SU-DHL-6 (cell line): ENCODE data around the gene ST7L.

ENCODE experiments used
- H2AFZ ChIP-seq: fragments of 200-600 bp; sonication (generic); 2 replicates; pipeline ENCODE4 v1.6.1; 2014; ENCODE audit warnings: low read depth, mild to moderate bottlenecking, moderate library complexity, mixed read lengths, antibody characterized with exemption, low read length; ENCODE audit not compliant: severe bottlenecking
- H3F3A ChIP-seq: fragments of 200-600 bp; shearing (Covaris generic); 2 replicates; pipeline ENCODE4 v1.6.0; 2016; ENCODE audit warnings: antibody characterized with exemption, mild to moderate bottlenecking; ENCODE audit not compliant: insufficient read depth
- H3K27ac ChIP-seq: fragments of 200-600 bp; sonication (generic); 2 replicates; pipeline ENCODE4 v1.5.1; 2016; ENCODE audit warnings: low read depth, mild to moderate bottlenecking, low read length, moderate library complexity, mixed read lengths
- H3K27me3 ChIP-seq: fragments of 200-600 bp; sonication (generic), shearing (Covaris generic); 2 replicates; pipeline ENCODE4 v1.6.0; 2014; ENCODE audit warnings: mild to moderate bottlenecking, low read length
- H3K36me3 ChIP-seq: fragments of 200-600 bp; sonication (generic); 2 replicates; pipeline ENCODE4 v1.6.1; 2014; ENCODE audit warnings: mild to moderate bottlenecking, low read length, mixed read lengths
- H3K4me2 ChIP-seq: fragments of 300-600, 200-600 bp; shearing (Covaris generic), sonication (generic); 2 replicates; pipeline ENCODE4 v1.6.0; 2014; ENCODE audit warnings: low read length, low read depth, mild to moderate bottlenecking; ENCODE audit not compliant: poor library complexity, severe bottlenecking
- H3K4me3 ChIP-seq: fragments of 200-600 bp; sonication (generic); 2 replicates; pipeline ENCODE4 v1.5.1; 2014; ENCODE audit warnings: antibody characterized with exemption, low read length, mild to moderate bottlenecking, mixed read lengths; ENCODE audit not compliant: insufficient read depth, poor library complexity, severe bottlenecking
- H3K79me2 ChIP-seq: fragments of 200-600 bp; sonication (generic); 2 replicates; pipeline ENCODE4 v1.6.1; 2014; ENCODE audit warnings: mild to moderate bottlenecking, low read length, moderate library complexity; ENCODE audit not compliant: insufficient read depth
- H3K9ac ChIP-seq: fragments of 200-600 bp; sonication (generic); 2 replicates; pipeline ENCODE4 v1.7.0; 2014; ENCODE audit warnings: mild to moderate bottlenecking, low read length
- H3K9me2 ChIP-seq: fragments of 200-600 bp; sonication (generic); replicated peaks from 2 replicates; pipeline ENCODE4 v1.6.1; 2014; ENCODE audit warnings: low read length; ENCODE audit not compliant: insufficient read depth
- H3K9me3 ChIP-seq: fragments of 200-600 bp; sonication (generic); 2 replicates; pipeline ENCODE4 v1.6.1; 2014; ENCODE audit warnings: low read length, mixed read lengths; ENCODE audit not compliant: insufficient read depth
- H4K20me1 ChIP-seq: fragments of 200-600 bp; sonication (generic); 2 replicates; pipeline ENCODE4 v1.6.1; 2014; ENCODE audit warnings: low read depth, mild to moderate bottlenecking, antibody characterized with exemption, low read length, moderate library complexity, mixed read lengths
- CTCF ChIP-seq: fragments of 200-600 bp; sonication (generic); IDR thresholded peaks from one replicate; pipeline ENCODE4 v1.5.1; 2017; ENCODE audit warnings: antibody characterized with exemption, mild to moderate bottlenecking, low read length, moderate library complexity; ENCODE audit not compliant: insufficient read depth, poor library complexity, severe bottlenecking
- EZH2phosphoT487 ChIP-seq: fragments of 200-600 bp; sonication (generic), shearing (Covaris generic); conservative IDR thresholded peaks from 2 replicates; pipeline ENCODE4 v1.6.1; 2018; ENCODE audit warnings: mild to moderate bottlenecking, antibody characterized with exemption, low read length, moderate library complexity, mixed read lengths

The ST7L gene

GRCh38 chr1:112605633-112606327, 13.2 kb downstream of the ST7L start:
- H3K36me3 ChIP-seq, result no peaks in the 10 kb centered on the region

DNA sequence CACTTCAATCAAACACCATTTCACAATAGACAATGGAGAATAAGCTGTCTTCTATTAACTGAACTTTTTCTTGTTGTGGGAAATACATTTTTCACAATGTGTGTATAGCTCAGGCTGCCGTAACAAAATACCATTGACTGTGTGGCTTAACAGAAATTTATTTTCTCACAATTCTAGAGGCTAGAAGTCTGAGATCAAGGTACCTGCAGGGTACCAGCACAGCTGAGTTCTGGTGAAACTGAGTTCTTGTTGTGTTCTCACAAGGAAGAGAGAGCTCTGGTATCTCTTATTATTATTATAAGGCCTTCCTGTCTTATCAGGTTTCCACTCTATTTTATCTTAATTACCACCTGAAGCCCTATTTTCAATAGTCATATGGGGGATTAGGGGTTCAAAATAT, 15.4 kb downstream of the ST7L start:
- H3K4me3 ChIP-seq, result no peak overlapping the region
- H3K79me2 ChIP-seq, result no peaks in the 10 kb centered on the region
- H3K36me3 ChIP-seq, result no peaks in the 10 kb centered on the region
- no peak overlapping the region for H2AFZ ChIP-seq
- H3K9me2 ChIP-seq, result no peaks in the 10 kb centered on the region
- no peaks in the 10 kb centered on the region for H3K27me3 ChIP-seq
- no peaks in the 10 kb centered on the region for H4K20me1 ChIP-seq
- TF ChIP-seq CTCF (no peak), EZH2phosphoT487 (no peak)
- H3K4me2 ChIP-seq, result no peak overlapping the region
- no peak overlapping the region for H3K9ac ChIP-seq
- no peak overlapping the region for H3K27ac ChIP-seq
- H3K9me3 ChIP-seq, result no peaks in the 10 kb centered on the region
- no peaks in the 10 kb centered on the region for H3F3A ChIP-seq

More at GRCh38 chr1:112605633-112606327, 13.2 kb downstream of the ST7L start:
- Histone ChIP-seq H3K27me3 (no peaks in the 10 kb centered on the region), H3F3A (no peaks in the 10 kb centered on the region), H3K4me2 (no peak overlapping the region), H3K79me2 (no peaks in the 10 kb centered on the region), H3K9ac (no peak overlapping the region), H3K9me3 (no peaks in the 10 kb centered on the region), H3K9me2 (no peaks in the 10 kb centered on the region), H3K4me3 (no peak overlapping the region), H2AFZ (no peak overlapping the region), H3K27ac (no peak overlapping the region), H4K20me1 (no peaks in the 10 kb centered on the region)
- TF ChIP-seq CTCF (no peak), EZH2phosphoT487 (no peak)

GRCh38 chr1:112603012-112603411, 15.9 kb downstream of the ST7L start:
- H3F3A ChIP-seq, result no peaks in the 10 kb centered on the region
- no peaks in the 10 kb centered on the region for H4K20me1 ChIP-seq
- no peak overlapping the region for H3K9ac ChIP-seq
- TF ChIP-seq EZH2phosphoT487, result no peak
- no peak for TF ChIP-seq CTCF
- no peaks in the 10 kb centered on the region for H3K9me2 ChIP-seq
- no peak overlapping the region for H3K4me3 ChIP-seq
- no peaks in the 10 kb centered on the region for H3K79me2 ChIP-seq
- H3K9me3 ChIP-seq, result no peaks in the 10 kb centered on the region
- no peak overlapping the region for H3K27ac ChIP-seq
- H3K36me3 ChIP-seq, result no peaks in the 10 kb centered on the region
- no peak overlapping the region for H2AFZ ChIP-seq
- H3K4me2 ChIP-seq, result no peak overlapping the region
- no peaks in the 10 kb centered on the region for H3K27me3 ChIP-seq
